Breast epithelium (tissue), 3 donors: Measurements from ENCODE around the gene ZNF266.

Experiments
- POLR2A ChIP-seq: fragments of 450-650 bp; IDR thresholded peaks from one replicate; pipeline ENCODE4 v1.6.1; 2016; ENCODE audit warnings: antibody characterized with exemption, mild to moderate bottlenecking, moderate library complexity
- POLR2AphosphoS5 ChIP-seq, 3 donors: sonication (generic); formaldehyde crosslinking; IDR thresholded peaks; one replicate each; pipeline ENCODE4 v1.6.1; 2017; ENCODE audit warnings: antibody characterized with exemption in 3 of 3
- TF ChIP-seq, protein P1 (sequence below), 3 donors: fragments of 450-650 bp; IDR thresholded peaks; one replicate each; pipeline ENCODE4 v1.5.1; 2016 to 2017; ENCODE audit warnings: antibody characterized with exemption in 3 of 3, mild to moderate bottlenecking in 3 of 3, moderate library complexity in 3 of 3

DNA sequence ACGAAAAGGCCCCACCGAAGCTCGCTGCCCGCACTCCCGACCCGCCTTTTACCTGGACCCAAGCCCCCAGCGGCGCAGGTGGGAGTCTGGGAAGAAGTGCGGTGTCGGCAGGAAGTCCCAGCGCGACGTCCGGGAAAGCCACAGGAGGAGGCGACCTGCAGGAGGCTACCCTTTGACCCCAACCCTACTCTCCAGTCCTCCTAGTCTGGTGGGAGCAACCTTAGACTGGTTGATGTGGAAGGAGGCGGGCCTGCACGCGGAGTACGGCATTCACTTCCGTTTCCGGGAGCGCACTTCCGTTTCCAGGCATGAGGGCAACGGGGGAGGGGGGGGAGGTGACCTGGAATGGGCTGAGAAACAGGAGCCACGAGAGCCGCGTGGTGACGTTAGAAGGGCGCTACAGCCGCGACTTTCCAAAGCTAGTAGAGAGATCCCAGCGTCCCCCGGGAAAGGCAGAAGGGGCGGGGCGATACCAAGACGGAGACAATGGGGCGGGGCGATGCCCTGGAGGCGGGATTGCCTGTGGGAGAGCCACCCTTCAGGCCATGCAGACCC is 28.5 kb downstream of the ZNF266 start:
- TF ChIP-seq POLR2A (no peak), POLR2AphosphoS5 (IDR thresholded peaks at IDR 0.05) (no peak)
- TF ChIP-seq, protein P1, sequence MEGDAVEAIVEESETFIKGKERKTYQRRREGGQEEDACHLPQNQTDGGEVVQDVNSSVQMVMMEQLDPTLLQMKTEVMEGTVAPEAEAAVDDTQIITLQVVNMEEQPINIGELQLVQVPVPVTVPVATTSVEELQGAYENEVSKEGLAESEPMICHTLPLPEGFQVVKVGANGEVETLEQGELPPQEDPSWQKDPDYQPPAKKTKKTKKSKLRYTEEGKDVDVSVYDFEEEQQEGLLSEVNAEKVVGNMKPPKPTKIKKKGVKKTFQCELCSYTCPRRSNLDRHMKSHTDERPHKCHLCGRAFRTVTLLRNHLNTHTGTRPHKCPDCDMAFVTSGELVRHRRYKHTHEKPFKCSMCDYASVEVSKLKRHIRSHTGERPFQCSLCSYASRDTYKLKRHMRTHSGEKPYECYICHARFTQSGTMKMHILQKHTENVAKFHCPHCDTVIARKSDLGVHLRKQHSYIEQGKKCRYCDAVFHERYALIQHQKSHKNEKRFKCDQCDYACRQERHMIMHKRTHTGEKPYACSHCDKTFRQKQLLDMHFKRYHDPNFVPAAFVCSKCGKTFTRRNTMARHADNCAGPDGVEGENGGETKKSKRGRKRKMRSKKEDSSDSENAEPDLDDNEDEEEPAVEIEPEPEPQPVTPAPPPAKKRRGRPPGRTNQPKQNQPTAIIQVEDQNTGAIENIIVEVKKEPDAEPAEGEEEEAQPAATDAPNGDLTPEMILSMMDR (IDR thresholded peaks at IDR 0.05): no peak
